H1 (cell line): ENCODE measurements around the gene ARMC9. TPM values are rescaled to one million over a fixed set of nuclear protein-coding genes. Genes with fewer than 3 reads are reported as not detected.

Experiments used
- CTCF ChIA-PET: fragments of 300-600 bp; sonication (Branson Sonifier 250); formaldehyde crosslinking; loops from one replicate; lab custom pipeline; 2021; ENCODE audit not compliant: partially characterized antibody; lab: Charles Lee
- POLR2A ChIA-PET: fragments of 300-600 bp; sonication (Branson Sonifier 250); formaldehyde crosslinking; loops from one replicate; lab custom pipeline; 2021; ENCODE audit warnings: inconsistent platforms; ENCODE audit not compliant: partially characterized antibody; lab: Charles Lee
- DNase-seq, 2 experiments: peaks; one replicate each; pipeline versions ENCODE4 v3.0.0 to v3.0.0-alpha.2; 2010 to 2022; ENCODE audit warnings: low spot score in 2 of 2, low read depth in 1 of 2, mixed read lengths in 1 of 2
- FAIRE-seq: peaks from 2 replicates; lab custom pipeline; 2011; peaks lifted over from hg19 to GRCh38; lab: Jason Lieb, UNC
- H2AFZ ChIP-seq: 2 replicates; pipeline ENCODE4 v1.8.1; 2012; ENCODE audit warnings: low read length, inconsistent platforms
- H2AK5ac ChIP-seq: 2 replicates; pipeline ENCODE4 v1.6.1; 2013; ENCODE audit warnings: low read depth, low read length
- H2BK120ac ChIP-seq: replicated peaks from 2 replicates; pipeline ENCODE3; 2013; ENCODE audit warnings: low read depth, low read length, inconsistent platforms
- H2BK12ac ChIP-seq: 2 replicates; pipeline ENCODE4 v1.6.1; 2013; ENCODE audit warnings: low read depth, low read length
- H2BK15ac ChIP-seq: 2 replicates; pipeline ENCODE4 v1.6.1; 2013; ENCODE audit warnings: low read length
- H2BK20ac ChIP-seq: 2 replicates; pipeline ENCODE4 v1.6.1; 2013; ENCODE audit warnings: low read length
- H2BK5ac ChIP-seq: 2 replicates; pipeline ENCODE4 v1.6.1; 2013; ENCODE audit warnings: low read depth, low read length
- H3K14ac ChIP-seq: 2 replicates; pipeline ENCODE4 v1.6.1; 2013; ENCODE audit warnings: inconsistent platforms; ENCODE audit not compliant: insufficient read length
- H3K18ac ChIP-seq: 2 replicates; pipeline ENCODE4 v1.6.1; 2013; ENCODE audit warnings: low read length; ENCODE audit errors: extremely low read depth
- H3K23ac ChIP-seq: 2 replicates; pipeline ENCODE4 v1.6.1; 2013; ENCODE audit warnings: inconsistent platforms; ENCODE audit not compliant: insufficient read length
- H3K23me2 ChIP-seq: 2 replicates; pipeline ENCODE4 v1.6.1; 2013; ENCODE audit warnings: low read depth, low read length
- H3K27ac ChIP-seq: 2 replicates; pipeline ENCODE4 v1.6.1; 2011; ENCODE audit warnings: low read depth, low read length, inconsistent platforms
- H3K27me3 ChIP-seq, 4 experiments: replicated peaks in 1 of 4; 1 replicate in 1 of 4; 2 replicates in 3 of 4; pipeline versions ENCODE4 v1.6.1 to v1.8.1; 2011 to 2013; ENCODE audit warnings: low read length in 3 of 4, mild to moderate bottlenecking in 3 of 4, inconsistent platforms in 2 of 4, mixed read lengths in 2 of 4, moderate library complexity in 1 of 4; ENCODE audit not compliant: control insufficient read depth in 3 of 4, insufficient read depth in 3 of 4; ENCODE audit errors: extremely low read depth in 1 of 4
- H3K36me3 ChIP-seq, 4 experiments: 2 replicates each; pipeline versions ENCODE4 v1.6.1 to v1.8.1; 2011 to 2013; ENCODE audit warnings: mild to moderate bottlenecking in 4 of 4, low read length in 3 of 4, moderate library complexity in 2 of 4, control low read depth in 1 of 4, inconsistent platforms in 1 of 4; ENCODE audit not compliant: insufficient read depth in 4 of 4, control insufficient read depth in 2 of 4
- H3K4ac ChIP-seq: replicated peaks from 2 replicates; pipeline ENCODE3; 2013; ENCODE audit warnings: low read length, low read depth, mixed read lengths, inconsistent platforms; ENCODE audit not compliant: insufficient read length
- H3K4me1 ChIP-seq, 4 experiments: replicated peaks in 1 of 4; 1 replicate in 1 of 4; 2 replicates in 3 of 4; pipeline versions ENCODE4 v1.6.1 to v1.8.1; 2011 to 2013; ENCODE audit warnings: low read length in 3 of 4, inconsistent platforms in 2 of 4, mixed read lengths in 1 of 4; ENCODE audit not compliant: insufficient read depth in 4 of 4, control insufficient read depth in 3 of 4
- H3K4me2 ChIP-seq, 2 experiments: 2 replicates each; pipeline versions ENCODE4 v1.6.1 to v1.8.1; 2011 to 2013; ENCODE audit warnings: low read depth in 2 of 2, low read length in 2 of 2, control low read depth in 1 of 2, inconsistent platforms in 1 of 2, mild to moderate bottlenecking in 1 of 2; ENCODE audit not compliant: insufficient read depth in 1 of 2
- H3K4me3 ChIP-seq, 4 experiments: fragments of 200-600, 300-600 bp in 1 of 4; sonication (generic), shearing (Covaris generic), sonication (Bioruptor Twin) in 1 of 4; 2 replicates each; pipeline versions ENCODE4 v1.5.1 to v1.8.1; 2011 to 2016; ENCODE audit warnings: low read length in 4 of 4, low read depth in 3 of 4, control low read depth in 2 of 4, inconsistent platforms in 2 of 4, mild to moderate bottlenecking in 2 of 4, mixed read lengths in 1 of 4, moderate library complexity in 1 of 4; ENCODE audit not compliant: insufficient read depth in 2 of 4; ENCODE audit errors: extremely low read depth in 1 of 4
- H3K56ac ChIP-seq: replicated peaks from 2 replicates; pipeline ENCODE3; 2013; ENCODE audit warnings: low read depth, mild to moderate bottlenecking, mixed read lengths, low read length, inconsistent platforms; ENCODE audit not compliant: insufficient read length
- H3K79me1 ChIP-seq: 2 replicates; pipeline ENCODE4 v1.6.1; 2013; ENCODE audit warnings: low read depth, low read length, control low read depth
- H3K79me2 ChIP-seq, 2 experiments: 2 replicates each; pipeline versions ENCODE4 v1.6.1 to v1.8.1; 2012 to 2013; ENCODE audit warnings: low read length in 2 of 2, mild to moderate bottlenecking in 2 of 2, inconsistent platforms in 1 of 2; ENCODE audit not compliant: insufficient read depth in 2 of 2, control insufficient read depth in 1 of 2
- H3K9ac ChIP-seq, 4 experiments: replicated peaks in 1 of 4; 1 replicate in 1 of 4; 2 replicates in 3 of 4; pipeline versions ENCODE4 v1.6.1 to v1.8.1; 2011 to 2013; ENCODE audit warnings: low read depth in 3 of 4, low read length in 3 of 4, control low read depth in 2 of 4, mild to moderate bottlenecking in 2 of 4, moderate library complexity in 2 of 4, inconsistent platforms in 1 of 4; ENCODE audit errors: extremely low read depth in 1 of 4
- H3K9me3 ChIP-seq, 2 experiments: 2 replicates each; pipeline versions ENCODE4 v1.6.1 to v1.8.1; 2012 to 2013; ENCODE audit warnings: mild to moderate bottlenecking in 2 of 2, moderate library complexity in 2 of 2, control low read depth in 1 of 2, inconsistent platforms in 1 of 2, low read depth in 1 of 2, low read length in 1 of 2, mixed read lengths in 1 of 2; ENCODE audit not compliant: insufficient read depth in 2 of 2
- H4K20me1 ChIP-seq, 2 experiments: replicated peaks in 1 of 2; 2 replicates each; pipeline versions ENCODE3 to v1.8.1; 2011 to 2013; ENCODE audit warnings: inconsistent platforms in 2 of 2, low read length in 2 of 2, mild to moderate bottlenecking in 1 of 2; ENCODE audit not compliant: insufficient read depth in 2 of 2, control insufficient read depth in 1 of 2
- H4K5ac ChIP-seq: 2 replicates; pipeline ENCODE4 v1.6.1; 2013; ENCODE audit warnings: low read length, low read depth, mixed read lengths, inconsistent platforms; ENCODE audit not compliant: insufficient read length
- H4K8ac ChIP-seq: 2 replicates; pipeline ENCODE4 v1.8.0; 2013; ENCODE audit warnings: mild to moderate bottlenecking, moderate library complexity, low read length, inconsistent platforms; ENCODE audit not compliant: insufficient read depth; ENCODE audit errors: extremely low read depth
- H4K91ac ChIP-seq: replicated peaks from 2 replicates; pipeline ENCODE3; 2013; ENCODE audit warnings: low read length, mixed read lengths, inconsistent platforms; ENCODE audit not compliant: insufficient read length
- SIN3A ChIP-seq, 2 experiments: IDR thresholded peaks in 1 of 2; conservative IDR thresholded peaks in 1 of 2; 2 replicates each; pipeline ENCODE4 v1.6.1; 2011 to 2012; ENCODE audit warnings: low read length in 2 of 2, improper control_type of control experiment in 1 of 2, low read depth in 1 of 2, mild to moderate bottlenecking in 1 of 2
- WGBS, 2 experiments: shearing (Covaris generic) in 1 of 2; methylation state at CpG; one replicate each; pipeline versions ENCODE4 v1.1.6 to v1.1.7; 2013 to 2015; ENCODE audit warnings: low lambda C conversion rate in 2 of 2, mixed read lengths in 2 of 2, inconsistent platforms in 1 of 2, low coverage in 1 of 2, missing lambda C conversion rate in 1 of 2; ENCODE audit not compliant: insufficient replicate concordance in 2 of 2, insufficient coverage in 1 of 2, insufficient read length in 1 of 2; ENCODE audit errors: extremely low coverage in 1 of 2, missing lambda C conversion rate in 1 of 2; 5-methylcytosine and 5-hydroxymethylcytosine counted together
- polyA plus RNA-seq, 7 experiments: library from polyadenylated mRNA; depleted of rRNA in 3 of 7; stranded (reverse) in 5 of 7; unstranded in 2 of 7; fragments of >200 nt in 5 of 7; fragments of 200-250 nt in 2 of 7; gene quantifications; 1 replicate in 5 of 7; 2 replicates in 1 of 7; 4 replicates in 1 of 7; pipeline versions ENCODE4 v1.2.1 to v1.2.3, GENCODE V29; 2011 to 2013; ENCODE audit warnings: missing spikeins in 2 of 7, mixed read lengths in 2 of 7
- total RNA-seq: library from RNA; stranded (reverse); fragmentation: NEBNext Ultra II Directional; extraction: Animal tissue kit (Norgen Biotek cat#: 25700); gene quantifications from 2 replicates; pipeline ENCODE4 v1.2.1, GENCODE V29; 2021

The ARMC9 gene
- total and polyA plus RNA-seq, 2 of the 8 experiments (the other 6 are each of a cell fraction or from before 2014, with no cell fraction given) = 23.2 to 36.1 TPM

GRCh38 chr2:231186325-231186724 is 12.1 kb upstream of the ARMC9 start:
- Histone ChIP-seq H3K23ac (no peak overlapping the region), H3K9me3 (no peaks in the 10 kb centered on the region), H3K4me3 (no peak overlapping the region), H3K36me3 (no peaks in the 10 kb centered on the region), H3K18ac (no peak overlapping the region), H3K79me2 (no peaks in the 10 kb centered on the region), H2BK20ac (no peak overlapping the region), H4K91ac (no peak overlapping the region), H4K20me1 (no peaks in the 10 kb centered on the region), H2BK5ac (no peak overlapping the region), H3K27ac (no peak overlapping the region), H3K4me2 (no peak overlapping the region), H2BK120ac (no peak overlapping the region), H2AFZ (no peak overlapping the region), H3K4me1 (peaks cover 0 to 18% (median 9%) of the 10 kb centered on the region in 4 experiments; a peak in 6 of 7 replicates), H2AK5ac (peak overlapping the region; percentile 26; the same call in 1 of the 2 replicates), H3K56ac (no peak overlapping the region), H3K79me1 (no peaks in the 10 kb centered on the region), H3K27me3 (no peaks in the 10 kb centered on the region), H2BK12ac (no peak overlapping the region; the same call in 1 of the 2 replicates), H3K23me2 (no peaks in the 10 kb centered on the region), H3K14ac (no peak overlapping the region), H3K4ac (no peak overlapping the region), H2BK15ac (no peak overlapping the region), H4K8ac (no peak overlapping the region), H4K5ac (no peak overlapping the region), H3K9ac (no peak overlapping the region)
- DNase-seq (no peak), FAIRE-seq (no peak)
- ChIA-PET CTCF (interaction anchor here (1.8 to 2.1 kb wide), 2 partner anchors 76 to 208 kb away, joined by 5 to 7 read pairs; partner anchors contain the start of gene B3GNT7), POLR2A (no interaction called here)
- WGBS, 2 experiments = 75% methylated on average over 7 of the region's 7 CpGs; no CpG with 5 or more reads in 1 of the 2 experiments
- TF ChIP-seq SIN3A (conservative IDR thresholded peaks at IDR 0.05 in 1 of 2, IDR thresholded peaks at IDR 0.05 in 1 of 2; ENCODE audit: low read depth in 1 of 2, low read length in 2 of 2) = no peak
